K562 (cell line): ENCODE results near the gene ATXN1.

Source experiments
- CREB1 ChIP-seq, 2 experiments: sonication (generic) in 1 of 2; formaldehyde crosslinking in 1 of 2; IDR thresholded peaks; 2 replicates each; pipeline versions ENCODE4 v1.6.1 to v1.8.0; 2012 to 2022; ENCODE audit warnings: inconsistent platforms in 1 of 2, mild to moderate bottlenecking in 1 of 2, missing genetic modification reagents in 1 of 2, moderate library complexity in 1 of 2
- CTCF ChIP-seq, 3 experiments: IDR thresholded peaks in 2 of 3; conservative IDR thresholded peaks in 1 of 3; 2 replicates each; pipeline ENCODE4 v1.5.1; 2011 to 2012; ENCODE audit warnings: low read length in 3 of 3, mild to moderate bottlenecking in 3 of 3, control low read depth in 2 of 3, improper control_type of control experiment in 1 of 3, inconsistent platforms in 1 of 3, low read depth in 1 of 3, mixed read lengths in 1 of 3, moderate library complexity in 1 of 3; ENCODE audit not compliant: insufficient read depth in 2 of 3
- GATAD2A ChIP-seq: fragments of 450-650 bp; IDR thresholded peaks from 2 replicates; pipeline ENCODE4 v1.6.1; 2017
- PBX2 ChIP-seq, 2 experiments: IDR thresholded peaks in 1 of 2; conservative IDR thresholded peaks in 1 of 2; 2 replicates each; pipeline ENCODE4 v1.6.1; 2016; ENCODE audit warnings: low read depth in 2 of 2, mild to moderate bottlenecking in 1 of 2, missing compliant biosample characterization in 1 of 2, missing genetic modification characterization in 1 of 2, moderate library complexity in 1 of 2
- ZBTB17 ChIP-seq: fragments of 450-650 bp; formaldehyde crosslinking; IDR thresholded peaks from 2 replicates; pipeline ENCODE4 v1.4.0; 2020; ENCODE audit warnings: mild to moderate bottlenecking

GRCh38 chr6:16412171-16412570, 349.1 kb downstream of the ATXN1 start:
- TF ChIP-seq CREB1 (IDR thresholded peaks at IDR 0.05) (no peak), CREB1 (CRISPR knock-in tag; IDR thresholded peaks at IDR 0.05) (no peak), ZBTB17 (CRISPR knock-in tag) (no peak), CTCF (IDR thresholded peaks at IDR 0.05 in 2 of 3, conservative IDR thresholded peaks at IDR 0.05 in 1 of 3; ENCODE audit: insufficient read depth in 2 of 3, low read depth in 1 of 3, low read length in 3 of 3) (no peak), GATAD2A (no peak), PBX2 (CRISPR knock-in tag; IDR thresholded peaks at IDR 0.05; ENCODE audit: low read depth) (no peak), PBX2 (tag; conservative IDR thresholded peaks at IDR 0.05; ENCODE audit: low read depth) (no peak)
